ENCODE measurements around the gene KCNAB2. TPM values are rescaled to one million over a fixed set of nuclear protein-coding genes. Genes with fewer than 3 reads are reported as not detected.

Gene KCNAB2
- polyA plus RNA-seq: 10 to 100 TPM; 26.1 to 73.8 (median 42.7) TPM

GRCh38 chr1:6045561-6045960, at the start of gene KCNAB2:
Gene KCNAB2 (plus strand): TSS chr1:6045888. CDS start chr1:6051537, 5,649 bp downstream.
- H3K27ac Mint-ChIP-seq: peak within 1 kb of the TSS in 2 of 6 donors; percentile 24 to 35

GRCh38 chr1:5996641-5997270, 48.9 kb upstream of the KCNAB2 start:
- Mint-ChIP-seq H3K4me3 (no peak overlapping the region), H3K27ac (no peak overlapping the region), H3K4me1 (peaks cover 44 to 51% of the 10 kb centered on the region in 2 donors), H3K9me3 (no peaks in the 10 kb centered on the region), H3K27me3 (ENCODE audit: low read depth in 3 of 3) (peaks cover 5 to 14% (median 7%) of the 10 kb centered on the region in 3 donors), H3K36me3 (peaks cover 0 to 7% (median 0%) of the 10 kb centered on the region in 3 donors)
- DNase-seq: no peak

More at GRCh38 chr1:6045561-6045960, at the start of gene KCNAB2:
- H3K36me3 Mint-ChIP-seq: peaks cover 0 to 21% (median 3%) of the 10 kb centered on the region in 3 donors
- no peak within 1 kb of the TSS for H3K4me3 Mint-ChIP-seq
- no peaks in the 10 kb centered on the region for H3K9me3 Mint-ChIP-seq
- no peak for DNase-seq
- H3K27me3 Mint-ChIP-seq (ENCODE audit: low read depth in 3 of 3): peaks cover 0 to 6% (median 2%) of the 10 kb centered on the region in 3 donors
- peaks cover 39 to 40% of the 10 kb centered on the region in 2 donors for H3K4me1 Mint-ChIP-seq

GRCh38 chr1:5997316-5997715, 48.4 kb upstream of the KCNAB2 start:
- Mint-ChIP-seq H3K27me3 (ENCODE audit: low read depth in 3 of 3) (peaks cover 5 to 13% (median 6%) of the 10 kb centered on the region in 3 donors), H3K4me1 (peaks cover 50 to 56% of the 10 kb centered on the region in 2 donors), H3K36me3 (peaks cover 0 to 7% (median 0%) of the 10 kb centered on the region in 3 donors), H3K4me3 (no peak overlapping the region), H3K9me3 (no peaks in the 10 kb centered on the region), H3K27ac (no peak overlapping the region)
- DNase-seq: no peak

- Mint-ChIP-seq H3K4me1 (peaks cover 50 to 58% of the 10 kb centered on the region in 2 donors), H3K36me3 (peaks cover 0 to 7% (median 0%) of the 10 kb centered on the region in 3 donors), H3K27ac (peak overlapping the region in 3 of 6 donors; percentile 30 to 40 (median 37)), H3K27me3 (ENCODE audit: low read depth in 3 of 3) (peaks cover under 1 to 7% (median 3%) of the 10 kb centered on the region in 3 donors), H3K9me3 (no peaks in the 10 kb centered on the region), H3K4me3 (peak overlapping the region in 1 of 5 donors; percentile 38)
- no peak for DNase-seq
Measured at GRCh38 chr1:5998051-5998905, 47.4 kb upstream of the KCNAB2 start.

GRCh38 chr1:5998906-5999301, 46.8 kb upstream of the KCNAB2 start:
- Mint-ChIP-seq H3K4me1 (peaks cover 50 to 58% of the 10 kb centered on the region in 2 donors), H3K27ac (peak overlapping the region in 1 of 6 donors; percentile 24), H3K36me3 (peaks cover 0 to 11% (median 0%) of the 10 kb centered on the region in 3 donors), H3K4me3 (no peak overlapping the region), H3K9me3 (no peaks in the 10 kb centered on the region), H3K27me3 (ENCODE audit: low read depth in 3 of 3) (peaks cover 0 to 3% (median 2%) of the 10 kb centered on the region in 3 donors)
- DNase-seq: no peak

GRCh38 chr1:5999711-6000443, 45.8 kb upstream of the KCNAB2 start:
- Mint-ChIP-seq H3K4me1 (peaks cover 48 to 57% of the 10 kb centered on the region in 2 donors), H3K27ac (peak overlapping the region in 3 of 6 donors; percentile 5 to 72 (median 15)), H3K9me3 (no peaks in the 10 kb centered on the region), H3K4me3 (no peak overlapping the region), H3K27me3 (ENCODE audit: low read depth in 3 of 3) (peaks cover 0 to 2% (median 0%) of the 10 kb centered on the region in 3 donors), H3K36me3 (peaks cover 0 to 11% (median 0%) of the 10 kb centered on the region in 3 donors)
- DNase-seq: no peak

GRCh38 chr1:6000444-6001288, 45.0 kb upstream of the KCNAB2 start:
- Mint-ChIP-seq H3K9me3 (no peaks in the 10 kb centered on the region), H3K27ac (peak overlapping the region in 5 of 6 donors; percentile 45 to 93 (median 72)), H3K27me3 (ENCODE audit: low read depth in 3 of 3) (peaks cover 0 to 2% (median 0%) of the 10 kb centered on the region in 3 donors), H3K4me1 (peaks cover 48 to 54% of the 10 kb centered on the region in 2 donors), H3K36me3 (peaks cover 0 to 11% (median 0%) of the 10 kb centered on the region in 3 donors), H3K4me3 (peak overlapping the region in 1 of 5 donors; percentile 30)
- no peak for DNase-seq

GRCh38 chr1:6001992-6002576, 43.6 kb upstream of the KCNAB2 start:
- Mint-ChIP-seq H3K9me3 (no peaks in the 10 kb centered on the region), H3K27ac (peak overlapping the region in 2 of 6 donors; percentile 78 to 93), H3K36me3 (peaks cover 0 to 11% (median 0%) of the 10 kb centered on the region in 3 donors), H3K4me1 (peaks cover 54 to 61% of the 10 kb centered on the region in 2 donors), H3K4me3 (peak overlapping the region in 2 of 5 donors; percentile 48 to 63), H3K27me3 (ENCODE audit: low read depth in 3 of 3) (peaks cover 0 to 2% (median 1%) of the 10 kb centered on the region in 3 donors)
- DNase-seq: no peak

- Mint-ChIP-seq H3K9me3 (no peaks in the 10 kb centered on the region), H3K27me3 (ENCODE audit: low read depth in 3 of 3) (peaks cover 0 to 2% (median 1%) of the 10 kb centered on the region in 3 donors), H3K36me3 (peaks cover 0 to 6% (median 0%) of the 10 kb centered on the region in 3 donors), H3K4me3 (peak overlapping the region in 2 of 5 donors; percentile 71 to 77), H3K4me1 (peaks cover 56 to 61% of the 10 kb centered on the region in 2 donors), H3K27ac (peak overlapping the region in 5 of 6 donors; percentile 60 to 93 (median 78))
- DNase-seq: no peak
Measured at GRCh38 chr1:6002714-6003501, 42.8 kb upstream of the KCNAB2 start.

- Mint-ChIP-seq H3K27ac (peak overlapping the region in 4 of 6 donors; percentile 3 to 93 (median 72)), H3K27me3 (ENCODE audit: low read depth in 3 of 3) (peaks cover 0 to 2% (median 1%) of the 10 kb centered on the region in 3 donors), H3K36me3 (peaks cover 0 to 4% (median 0%) of the 10 kb centered on the region in 3 donors), H3K4me3 (peak overlapping the region in 3 of 5 donors; percentile 38 to 77 (median 54)), H3K4me1 (peaks cover 53 to 58% of the 10 kb centered on the region in 2 donors), H3K9me3 (no peaks in the 10 kb centered on the region)
- DNase-seq: no peak
Measured at GRCh38 chr1:6003568-6004411, 41.9 kb upstream of the KCNAB2 start.
